Keratinocyte (primary cell): Measurements from ENCODE around the gene IGSF6.

ENCODE experiments used
- EZH2 ChIP-seq: IDR thresholded peaks from one replicate; pipeline ENCODE4 v1.6.1; 2012; ENCODE audit warnings: inconsistent platforms, mild to moderate bottlenecking, low read length, moderate library complexity
- TF ChIP-seq, protein P1 (sequence below), 3 experiments: IDR thresholded peaks in 1 of 3; conservative IDR thresholded peaks in 1 of 3; optimal IDR thresholded peaks in 1 of 3; 2 replicates in 2 of 3; 3 replicates in 1 of 3; pipeline versions ENCODE3 to v1.5.1; 2011; ENCODE audit warnings: low read length in 3 of 3, mild to moderate bottlenecking in 3 of 3, moderate library complexity in 2 of 3, control low read depth in 1 of 3, inconsistent platforms in 1 of 3; ENCODE audit not compliant: insufficient read depth in 2 of 3; ENCODE audit errors: extremely low read depth in 1 of 3

DNA sequence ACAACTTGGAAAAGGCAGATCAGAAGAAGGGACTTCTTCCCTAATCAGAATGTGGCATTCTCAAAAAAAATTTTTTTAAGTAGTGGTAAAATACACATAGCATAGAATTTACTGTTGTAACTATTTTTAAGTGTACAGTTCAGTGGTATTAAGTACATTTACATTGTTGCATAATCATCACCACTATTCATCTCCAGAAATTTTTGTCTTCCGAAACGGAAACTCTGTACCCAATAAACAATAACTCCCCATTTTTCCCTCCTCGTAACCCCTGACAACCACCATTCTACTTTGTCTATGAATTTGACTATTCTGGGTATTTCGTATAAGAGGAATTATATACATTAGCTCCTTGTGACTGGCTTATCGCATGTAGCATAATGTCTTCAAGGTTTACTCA lies 34.1 kb downstream of the IGSF6 start:
- TF ChIP-seq, protein P1, sequence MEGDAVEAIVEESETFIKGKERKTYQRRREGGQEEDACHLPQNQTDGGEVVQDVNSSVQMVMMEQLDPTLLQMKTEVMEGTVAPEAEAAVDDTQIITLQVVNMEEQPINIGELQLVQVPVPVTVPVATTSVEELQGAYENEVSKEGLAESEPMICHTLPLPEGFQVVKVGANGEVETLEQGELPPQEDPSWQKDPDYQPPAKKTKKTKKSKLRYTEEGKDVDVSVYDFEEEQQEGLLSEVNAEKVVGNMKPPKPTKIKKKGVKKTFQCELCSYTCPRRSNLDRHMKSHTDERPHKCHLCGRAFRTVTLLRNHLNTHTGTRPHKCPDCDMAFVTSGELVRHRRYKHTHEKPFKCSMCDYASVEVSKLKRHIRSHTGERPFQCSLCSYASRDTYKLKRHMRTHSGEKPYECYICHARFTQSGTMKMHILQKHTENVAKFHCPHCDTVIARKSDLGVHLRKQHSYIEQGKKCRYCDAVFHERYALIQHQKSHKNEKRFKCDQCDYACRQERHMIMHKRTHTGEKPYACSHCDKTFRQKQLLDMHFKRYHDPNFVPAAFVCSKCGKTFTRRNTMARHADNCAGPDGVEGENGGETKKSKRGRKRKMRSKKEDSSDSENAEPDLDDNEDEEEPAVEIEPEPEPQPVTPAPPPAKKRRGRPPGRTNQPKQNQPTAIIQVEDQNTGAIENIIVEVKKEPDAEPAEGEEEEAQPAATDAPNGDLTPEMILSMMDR (optimal IDR thresholded peaks at IDR 0.05 in 1 of 3, IDR thresholded peaks at IDR 0.05 in 1 of 3, conservative IDR thresholded peaks at IDR 0.05 in 1 of 3; ENCODE audit: extremely low read depth in 1 of 3, insufficient read depth in 2 of 3, low read length in 3 of 3), result no peak
- no peak for TF ChIP-seq EZH2
